Measurements from ENCODE around the gene C9. TPM values are rescaled to one million over a fixed set of nuclear protein-coding genes. Genes with fewer than 3 reads are reported as not detected.

C9 gene
- total RNA-seq, 6 donors from 2014 or later = 0.31 to 0.51 TPM; not detected in 4

GRCh38 chr5:39367711-39368110, 3.4 kb upstream of the C9 start:
- H3K9me3 ChIP-seq = no peaks in the 10 kb centered on the region
- WGBS, 2 donors = 86 to 89% methylated on average over 3 of the region's 3 CpGs
- DNase-seq (no peak), ATAC-seq (ENCODE audit: low FRiP score in 2 of 2) (no peak)
- H3K4me3 ChIP-seq = no peak overlapping the region
- H3K27ac ChIP-seq = no peak overlapping the region
- TF ChIP-seq POLR2AphosphoS5 (IDR thresholded peaks at IDR 0.05) (no peak), POLR2A (IDR thresholded peaks at IDR 0.05) (no peak), EP300 (IDR thresholded peaks at IDR 0.05) (no peak)
- TF ChIP-seq, protein P1, sequence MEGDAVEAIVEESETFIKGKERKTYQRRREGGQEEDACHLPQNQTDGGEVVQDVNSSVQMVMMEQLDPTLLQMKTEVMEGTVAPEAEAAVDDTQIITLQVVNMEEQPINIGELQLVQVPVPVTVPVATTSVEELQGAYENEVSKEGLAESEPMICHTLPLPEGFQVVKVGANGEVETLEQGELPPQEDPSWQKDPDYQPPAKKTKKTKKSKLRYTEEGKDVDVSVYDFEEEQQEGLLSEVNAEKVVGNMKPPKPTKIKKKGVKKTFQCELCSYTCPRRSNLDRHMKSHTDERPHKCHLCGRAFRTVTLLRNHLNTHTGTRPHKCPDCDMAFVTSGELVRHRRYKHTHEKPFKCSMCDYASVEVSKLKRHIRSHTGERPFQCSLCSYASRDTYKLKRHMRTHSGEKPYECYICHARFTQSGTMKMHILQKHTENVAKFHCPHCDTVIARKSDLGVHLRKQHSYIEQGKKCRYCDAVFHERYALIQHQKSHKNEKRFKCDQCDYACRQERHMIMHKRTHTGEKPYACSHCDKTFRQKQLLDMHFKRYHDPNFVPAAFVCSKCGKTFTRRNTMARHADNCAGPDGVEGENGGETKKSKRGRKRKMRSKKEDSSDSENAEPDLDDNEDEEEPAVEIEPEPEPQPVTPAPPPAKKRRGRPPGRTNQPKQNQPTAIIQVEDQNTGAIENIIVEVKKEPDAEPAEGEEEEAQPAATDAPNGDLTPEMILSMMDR (IDR thresholded peaks at IDR 0.05) = no peak
- peaks cover 0 to 20% (median 0%) of the 10 kb centered on the region in 4 donors for H3K36me3 ChIP-seq
- H3K4me1 ChIP-seq = no peaks in the 10 kb centered on the region
- no peaks in the 10 kb centered on the region for H3K27me3 ChIP-seq

- ATAC-seq (ENCODE audit: low FRiP score in 2 of 2) = no peak
- no peaks in the 10 kb centered on the region for H3K36me3 ChIP-seq
- no peak overlapping the region for H3K4me3 ChIP-seq
- 88 to 91% methylated on average over 4 of the region's 4 CpGs for WGBS, 2 donors
- no peaks in the 10 kb centered on the region for H3K27me3 ChIP-seq
- TF ChIP-seq, protein P1 (IDR thresholded peaks at IDR 0.05) = no peak
- no peak for TF ChIP-seq POLR2AphosphoS5 (IDR thresholded peaks at IDR 0.05)
- TF ChIP-seq EP300 (IDR thresholded peaks at IDR 0.05) = no peak
- TF ChIP-seq POLR2A (IDR thresholded peaks at IDR 0.05) = no peak
- H3K4me1 ChIP-seq = no peaks in the 10 kb centered on the region
- no peak overlapping the region for H3K27ac ChIP-seq
- no peak for DNase-seq
- H3K9me3 ChIP-seq = no peaks in the 10 kb centered on the region
Observed at GRCh38 chr5:39363217-39363616, 1.1 kb downstream of the C9 start.

DNA sequence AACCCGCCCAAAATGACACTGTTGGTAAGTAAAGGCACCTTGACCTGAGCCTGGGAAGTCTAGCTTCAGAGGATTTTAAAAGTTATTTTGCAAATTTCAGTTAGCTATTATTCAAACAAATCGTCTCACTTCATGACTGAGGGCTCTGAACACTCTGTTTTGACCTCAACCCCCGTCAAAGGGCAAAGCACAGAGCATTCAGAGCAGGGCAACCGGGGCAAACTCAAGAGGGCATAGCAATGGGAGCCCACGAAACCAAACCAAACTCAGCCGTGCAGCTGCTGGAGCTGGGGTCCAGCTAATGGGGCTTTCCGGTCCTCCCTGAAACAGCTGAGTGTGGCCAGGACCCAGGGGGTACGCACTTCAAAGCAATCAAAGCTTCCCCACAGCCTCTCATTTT, 1.6 kb downstream of the C9 start:
- Histone ChIP-seq H3K4me3 (no peak overlapping the region), H3K36me3 (no peaks in the 10 kb centered on the region), H3K27me3 (no peaks in the 10 kb centered on the region), H3K9me3 (no peaks in the 10 kb centered on the region), H3K4me1 (no peaks in the 10 kb centered on the region), H3K27ac (no peak overlapping the region)
- DNase-seq (no peak), ATAC-seq (ENCODE audit: low FRiP score in 2 of 2) (no peak)
- TF ChIP-seq POLR2A (IDR thresholded peaks at IDR 0.05) = no peak
- TF ChIP-seq, protein P1 (IDR thresholded peaks at IDR 0.05) = no peak
- TF ChIP-seq EP300 (IDR thresholded peaks at IDR 0.05) = no peak
- no peak for TF ChIP-seq POLR2AphosphoS5 (IDR thresholded peaks at IDR 0.05)
- WGBS, 2 donors = 86 to 87% methylated on average over 8 of the region's 8 CpGs

DNA sequence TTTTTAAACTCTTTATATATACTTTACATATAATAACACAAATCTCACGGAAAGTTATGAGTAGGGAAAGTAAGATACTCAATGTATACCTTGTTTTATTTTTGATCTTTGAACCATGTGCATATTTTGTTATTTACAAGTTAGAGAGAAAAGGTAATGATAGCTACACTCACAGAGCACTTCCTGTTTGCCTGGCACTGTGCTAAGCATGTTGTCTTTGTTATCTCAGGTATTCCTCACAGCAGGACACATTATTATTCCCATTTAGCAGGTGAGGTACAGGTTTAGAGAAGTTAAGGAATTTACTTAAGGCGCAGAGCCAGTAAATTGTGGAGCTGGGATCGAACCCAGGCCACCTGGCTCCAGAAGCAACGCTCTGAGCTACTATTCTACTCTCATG, 3.0 kb downstream of the C9 start:
- 91 to 95% methylated on average over 4 of the region's 4 CpGs for WGBS, 2 donors

More for the DNA sequence above, 3.0 kb downstream of the C9 start:
- Histone ChIP-seq H3K4me1 (no peaks in the 10 kb centered on the region), H3K36me3 (no peaks in the 10 kb centered on the region), H3K27me3 (no peaks in the 10 kb centered on the region), H3K4me3 (no peak overlapping the region), H3K27ac (no peak overlapping the region), H3K9me3 (no peaks in the 10 kb centered on the region)
- no peak for DNase-seq
- TF ChIP-seq POLR2A (IDR thresholded peaks at IDR 0.05) = no peak
- no peak for TF ChIP-seq EP300 (IDR thresholded peaks at IDR 0.05)
- TF ChIP-seq, protein P1 (IDR thresholded peaks at IDR 0.05) = no peak
- no peak for TF ChIP-seq POLR2AphosphoS5 (IDR thresholded peaks at IDR 0.05)
- no peak for ATAC-seq (ENCODE audit: low FRiP score in 2 of 2)
